AG20443 (cell line): Measurements from ENCODE around the gene ALG1L2.
"Not testable (repeated sequence)": the region's sequence is repeated elsewhere in the genome, so short reads cannot be mapped to it uniquely, and the experiment has no call there.

Experiments used
- DNase-seq: peaks from one replicate; pipeline ENCODE4 v3.0.0; 2012; ENCODE audit warnings: low spot score, mixed read lengths

Gene ALG1L2

GRCh38 chr3:130093741-130094391 lies 12.2 kb downstream of the ALG1L2 start:
- no peak for DNase-seq

- not testable (repeated sequence) for DNase-seq
These were observed 12.9 kb downstream of the ALG1L2 start for GRCh38 chr3:130094491-130094941.

- DNase-seq = peak; percentile 31
These were observed 14.2 kb downstream of the ALG1L2 start for GRCh38 chr3:130095858-130096257.

GRCh38 chr3:130097096-130097495 lies 15.5 kb downstream of the ALG1L2 start:
- DNase-seq = not testable (repeated sequence)

GRCh38 chr3:130097690-130098638 lies 16.3 kb downstream of the ALG1L2 start:
- not testable (repeated sequence) for DNase-seq

GRCh38 chr3:130098639-130099385 lies 17.2 kb downstream of the ALG1L2 start:
- not testable (repeated sequence) for DNase-seq

GRCh38 chr3:130102545-130102944 lies 20.9 kb downstream of the ALG1L2 start:
- not testable (repeated sequence) for DNase-seq

- not testable (repeated sequence) for DNase-seq
These were observed 22.6 kb downstream of the ALG1L2 start for GRCh38 chr3:130104191-130104590.

GRCh38 chr3:130107333-130107995 lies 25.8 kb downstream of the ALG1L2 start:
- not testable (repeated sequence) for DNase-seq

- not testable (repeated sequence) for DNase-seq
These were observed 27.4 kb downstream of the ALG1L2 start for GRCh38 chr3:130108836-130109585.

- not testable (repeated sequence) for DNase-seq
These were observed 28.9 kb downstream of the ALG1L2 start for GRCh38 chr3:130110386-130111169.

GRCh38 chr3:130111185-130111864 lies 29.7 kb downstream of the ALG1L2 start:
- peak; percentile 95 for DNase-seq

GRCh38 chr3:130111865-130112747 lies 30.5 kb downstream of the ALG1L2 start:
- DNase-seq = not testable (repeated sequence)

GRCh38 chr3:130112748-130113073 lies 31.1 kb downstream of the ALG1L2 start:
- not testable (repeated sequence) for DNase-seq

- DNase-seq = not testable (repeated sequence)
These were observed 33.8 kb downstream of the ALG1L2 start for GRCh38 chr3:130115400-130115799.

- DNase-seq = no peak
These were observed 36.3 kb downstream of the ALG1L2 start for GRCh38 chr3:130117933-130118332.

GRCh38 chr3:130119824-130120223 lies 38.2 kb downstream of the ALG1L2 start:
- DNase-seq = not testable (repeated sequence)

GRCh38 chr3:130120291-130120690 lies 38.7 kb downstream of the ALG1L2 start:
- DNase-seq = not testable (repeated sequence)
